ENCODE measurements around the gene TMEM178B.

DNA sequence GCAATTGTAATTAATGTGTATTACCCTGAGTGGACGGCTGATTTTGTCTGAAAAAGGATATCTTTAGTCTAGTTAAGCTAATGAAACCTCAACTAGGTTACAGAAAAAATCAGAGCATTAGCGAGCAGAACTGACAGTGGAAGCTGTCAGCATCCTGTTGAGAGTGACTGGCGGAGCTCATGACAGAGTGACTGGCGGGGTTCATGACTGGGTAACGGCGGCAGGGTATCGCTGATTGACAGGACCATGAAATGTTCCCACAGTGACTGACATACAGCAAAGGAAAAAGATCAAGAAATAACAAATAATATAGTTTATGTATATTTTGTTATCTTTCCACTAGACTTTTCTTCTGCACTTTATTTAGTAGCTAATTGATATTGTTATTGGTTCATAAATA is 274.9 kb downstream of the TMEM178B start:
- no peak for TF ChIP-seq HDGF (IDR thresholded peaks at IDR 0.05)
- TF ChIP-seq, protein P1, sequence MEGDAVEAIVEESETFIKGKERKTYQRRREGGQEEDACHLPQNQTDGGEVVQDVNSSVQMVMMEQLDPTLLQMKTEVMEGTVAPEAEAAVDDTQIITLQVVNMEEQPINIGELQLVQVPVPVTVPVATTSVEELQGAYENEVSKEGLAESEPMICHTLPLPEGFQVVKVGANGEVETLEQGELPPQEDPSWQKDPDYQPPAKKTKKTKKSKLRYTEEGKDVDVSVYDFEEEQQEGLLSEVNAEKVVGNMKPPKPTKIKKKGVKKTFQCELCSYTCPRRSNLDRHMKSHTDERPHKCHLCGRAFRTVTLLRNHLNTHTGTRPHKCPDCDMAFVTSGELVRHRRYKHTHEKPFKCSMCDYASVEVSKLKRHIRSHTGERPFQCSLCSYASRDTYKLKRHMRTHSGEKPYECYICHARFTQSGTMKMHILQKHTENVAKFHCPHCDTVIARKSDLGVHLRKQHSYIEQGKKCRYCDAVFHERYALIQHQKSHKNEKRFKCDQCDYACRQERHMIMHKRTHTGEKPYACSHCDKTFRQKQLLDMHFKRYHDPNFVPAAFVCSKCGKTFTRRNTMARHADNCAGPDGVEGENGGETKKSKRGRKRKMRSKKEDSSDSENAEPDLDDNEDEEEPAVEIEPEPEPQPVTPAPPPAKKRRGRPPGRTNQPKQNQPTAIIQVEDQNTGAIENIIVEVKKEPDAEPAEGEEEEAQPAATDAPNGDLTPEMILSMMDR (IDR thresholded peaks at IDR 0.05 in 2 of 3, conservative IDR thresholded peaks at IDR 0.05 in 1 of 3; ENCODE audit: control insufficient read depth in 2 of 3, extremely low read depth in 1 of 3, insufficient read depth in 1 of 3, low read depth in 3 of 3, low read length in 3 of 3), result no peak
- no peak for TF ChIP-seq EZH2 (IDR thresholded peaks at IDR 0.05; ENCODE audit: borderline replicate concordance, control insufficient read depth, low read depth, low read length)
- TF ChIP-seq TAF1 (IDR thresholded peaks at IDR 0.05; ENCODE audit: borderline replicate concordance, low read depth, low read length), result no peak
- TF ChIP-seq, protein P2, sequence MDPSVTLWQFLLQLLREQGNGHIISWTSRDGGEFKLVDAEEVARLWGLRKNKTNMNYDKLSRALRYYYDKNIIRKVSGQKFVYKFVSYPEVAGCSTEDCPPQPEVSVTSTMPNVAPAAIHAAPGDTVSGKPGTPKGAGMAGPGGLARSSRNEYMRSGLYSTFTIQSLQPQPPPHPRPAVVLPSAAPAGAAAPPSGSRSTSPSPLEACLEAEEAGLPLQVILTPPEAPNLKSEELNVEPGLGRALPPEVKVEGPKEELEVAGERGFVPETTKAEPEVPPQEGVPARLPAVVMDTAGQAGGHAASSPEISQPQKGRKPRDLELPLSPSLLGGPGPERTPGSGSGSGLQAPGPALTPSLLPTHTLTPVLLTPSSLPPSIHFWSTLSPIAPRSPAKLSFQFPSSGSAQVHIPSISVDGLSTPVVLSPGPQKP (IDR thresholded peaks at IDR 0.05; ENCODE audit: low read depth, low read length), result no peak
- no peak for TF ChIP-seq POLR2A (IDR thresholded peaks at IDR 0.05; ENCODE audit: low read depth, low read length)

Measured in GM12878 (cell line).